ENCODE measurements around the gene TYROBP. TPM values are rescaled to one million over a fixed set of nuclear protein-coding genes. Genes with fewer than 3 reads are reported as not detected.

The TYROBP gene
- total RNA-seq, 1 experiment from 2014 or later: not detected

DNA sequence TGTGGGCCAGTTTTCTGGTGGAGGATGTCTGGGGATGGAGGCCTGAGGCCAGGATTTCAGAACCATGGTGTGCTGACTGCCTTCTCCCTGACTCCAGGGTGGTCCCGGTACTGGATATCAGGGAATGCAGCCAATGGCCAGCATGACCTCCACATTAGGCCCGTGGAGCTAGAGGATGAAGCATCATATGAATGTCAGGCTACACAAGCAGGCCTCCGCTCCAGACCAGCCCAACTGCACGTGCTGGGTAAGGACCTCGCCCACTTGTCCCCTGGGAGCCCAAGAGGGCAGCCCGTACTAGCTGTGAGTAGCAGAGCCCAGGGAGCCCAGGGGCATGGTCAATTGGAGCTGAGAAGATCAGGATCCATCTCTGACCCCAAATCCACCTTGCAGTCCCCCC, 49.8 kb downstream of the TYROBP start:
- POLR2A ChIA-PET (ENCODE audit: low non-redundant PET): no interaction called here
- no TSS peak for BruUV-seq (replicated peaks)
- DNase-seq (ENCODE audit: low spot score): no peak
- Histone ChIP-seq H3K4me3 (ENCODE audit: low read depth, low read length, poor library complexity, severe bottlenecking) (no peak overlapping the region), H3K27ac (ENCODE audit: low read depth, low read length, poor library complexity, severe bottlenecking) (no peak overlapping the region), H3K36me3 (ENCODE audit: insufficient read depth, low read length, poor library complexity, severe bottlenecking) (no peaks in the 10 kb centered on the region), H3K9me3 (ENCODE audit: low read depth, low read length, poor library complexity, severe bottlenecking) (no peaks in the 10 kb centered on the region), H3K27me3 (replicated peaks; ENCODE audit: insufficient read depth, low read depth, low read length, poor library complexity) (peaks cover 16% of the 10 kb centered on the region), H3K4me1 (ENCODE audit: insufficient read depth, low read length, poor library complexity, severe bottlenecking) (peaks cover 13% of the 10 kb centered on the region)
- TF ChIP-seq, protein P1, sequence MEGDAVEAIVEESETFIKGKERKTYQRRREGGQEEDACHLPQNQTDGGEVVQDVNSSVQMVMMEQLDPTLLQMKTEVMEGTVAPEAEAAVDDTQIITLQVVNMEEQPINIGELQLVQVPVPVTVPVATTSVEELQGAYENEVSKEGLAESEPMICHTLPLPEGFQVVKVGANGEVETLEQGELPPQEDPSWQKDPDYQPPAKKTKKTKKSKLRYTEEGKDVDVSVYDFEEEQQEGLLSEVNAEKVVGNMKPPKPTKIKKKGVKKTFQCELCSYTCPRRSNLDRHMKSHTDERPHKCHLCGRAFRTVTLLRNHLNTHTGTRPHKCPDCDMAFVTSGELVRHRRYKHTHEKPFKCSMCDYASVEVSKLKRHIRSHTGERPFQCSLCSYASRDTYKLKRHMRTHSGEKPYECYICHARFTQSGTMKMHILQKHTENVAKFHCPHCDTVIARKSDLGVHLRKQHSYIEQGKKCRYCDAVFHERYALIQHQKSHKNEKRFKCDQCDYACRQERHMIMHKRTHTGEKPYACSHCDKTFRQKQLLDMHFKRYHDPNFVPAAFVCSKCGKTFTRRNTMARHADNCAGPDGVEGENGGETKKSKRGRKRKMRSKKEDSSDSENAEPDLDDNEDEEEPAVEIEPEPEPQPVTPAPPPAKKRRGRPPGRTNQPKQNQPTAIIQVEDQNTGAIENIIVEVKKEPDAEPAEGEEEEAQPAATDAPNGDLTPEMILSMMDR (conservative IDR thresholded peaks at IDR 0.05; ENCODE audit: low read depth, low read length): no peak
- no peak for TF ChIP-seq EZH2 (IDR thresholded peaks at IDR 0.05; ENCODE audit: borderline replicate concordance, low read depth, low read length, poor library complexity, severe bottlenecking)
- intact Hi-C loops (cut with micrococcal nuclease; ENCODE audit: unreplicated experiment): no loop called here
- CTCF ChIA-PET: no interaction called here

DNA sequence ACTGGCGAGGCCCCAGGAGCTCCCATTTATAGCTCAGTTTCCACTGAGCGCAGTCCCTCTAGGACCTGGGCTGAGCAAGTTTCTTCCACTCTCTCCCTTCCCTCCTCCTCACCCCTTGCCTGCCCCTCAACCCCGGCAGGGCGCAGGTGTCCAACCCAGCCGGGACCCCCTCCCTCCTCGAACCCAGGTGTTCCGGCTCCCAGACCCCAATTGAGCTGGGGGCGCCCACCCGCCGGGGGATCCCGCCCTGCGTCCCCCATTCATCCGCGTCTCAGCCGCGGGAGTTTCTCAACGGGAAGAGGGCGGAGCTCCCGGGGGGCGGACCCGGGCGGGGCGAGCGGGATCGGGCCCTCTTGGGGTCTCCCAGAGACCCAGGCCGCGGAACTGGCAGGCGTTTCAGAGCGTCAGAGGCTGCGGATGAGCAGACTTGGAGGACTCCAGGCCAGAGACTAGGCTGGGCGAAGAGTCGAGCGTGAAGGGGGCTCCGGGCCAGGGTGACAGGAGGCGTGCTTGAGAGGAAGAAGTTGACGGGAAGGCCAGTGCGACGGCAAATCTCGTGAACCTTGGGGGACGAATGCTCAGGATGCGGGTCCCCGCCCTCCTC, 51.4 kb downstream of the TYROBP start, which contains the start of gene KIRREL2:
TSS of gene KIRREL2 (plus strand) at position 366 of the 604 bp plus-strand sequence. CDS start at position 575, 209 bp downstream.
- ChIA-PET CTCF (no interaction called here), POLR2A (ENCODE audit: low non-redundant PET) (no interaction called here)
- peaks cover 13% of the 10 kb centered on the region for H3K4me1 ChIP-seq (ENCODE audit: insufficient read depth, low read length, poor library complexity, severe bottlenecking)
- no peak for TF ChIP-seq EZH2 (IDR thresholded peaks at IDR 0.05; ENCODE audit: borderline replicate concordance, low read depth, low read length, poor library complexity, severe bottlenecking)
- TF ChIP-seq, protein P1 (conservative IDR thresholded peaks at IDR 0.05; ENCODE audit: low read depth, low read length): no peak
- H3K27me3 ChIP-seq (replicated peaks; ENCODE audit: insufficient read depth, low read depth, low read length, poor library complexity): peaks cover 16% of the 10 kb centered on the region
- no TSS peak for BruUV-seq (replicated peaks)
- H3K36me3 ChIP-seq (ENCODE audit: insufficient read depth, low read length, poor library complexity, severe bottlenecking): no peaks in the 10 kb centered on the region
- intact Hi-C loops (cut with micrococcal nuclease; ENCODE audit: unreplicated experiment): no loop called here
- no peaks in the 10 kb centered on the region for H3K9me3 ChIP-seq (ENCODE audit: low read depth, low read length, poor library complexity, severe bottlenecking)
- H3K27ac ChIP-seq (ENCODE audit: low read depth, low read length, poor library complexity, severe bottlenecking): no peak within 1 kb of the TSS
- H3K4me3 ChIP-seq (ENCODE audit: low read depth, low read length, poor library complexity, severe bottlenecking): peak within 1 kb of the TSS; percentile 56
- DNase-seq (ENCODE audit: low spot score): peak; percentile 21

Other genes with a start within 250 kb of the TYROBP start
- not detected in 2 replicates for gene UPK1A, start 241.8 kb downstream of the TYROBP start, total RNA-seq (2021)
- not detected in 2 replicates for gene ZBTB32, start 203.7 kb downstream of the TYROBP start, total RNA-seq (2021)
- 49.1 and 51.0 TPM in 2 replicates for gene KMT2B, start 190.3 kb downstream of the TYROBP start, total RNA-seq (2021)
- gene IGFLR1, start 165.8 kb downstream of the TYROBP start, total RNA-seq (2021): 4.9 and 5.8 TPM in 2 replicates
- gene U2AF1L4, start 162.9 kb downstream of the TYROBP start, total RNA-seq (2021): 20.4 and 21.0 TPM in 2 replicates
- gene PSENEN, start 162.6 kb downstream of the TYROBP start, total RNA-seq (2021): 58.8 and 67.7 TPM in 2 replicates
- gene LIN37, start 159.7 kb downstream of the TYROBP start, total RNA-seq (2021): 11.3 and 13.2 TPM in 2 replicates
- 0.50 TPM in 1 of 2 replicates, not detected in the other for gene HSPB6, start 151.3 kb downstream of the TYROBP start, total RNA-seq (2021)
- 38.4 and 44.8 TPM in 2 replicates for gene PROSER3, start 150.1 kb downstream of the TYROBP start, total RNA-seq (2021)
- 39.6 and 49.6 TPM in 2 replicates for gene ARHGAP33, start 132.7 kb downstream of the TYROBP start, total RNA-seq (2021)
- gene PRODH2, start 95.5 kb downstream of the TYROBP start, total RNA-seq (2021): not detected in 2 replicates
- gene NPHS1, start 55.8 kb downstream of the TYROBP start, total RNA-seq (2021): not detected in 2 replicates
- 0.15 and 0.17 TPM in 2 replicates for gene KIRREL2, start 51.4 kb downstream of the TYROBP start, total RNA-seq (2021)
- gene APLP1, start 39.7 kb downstream of the TYROBP start, total RNA-seq (2021): 13.9 and 14.9 TPM in 2 replicates
- gene NFKBID, start 7.8 kb downstream of the TYROBP start, total RNA-seq (2021): 14.9 and 18.0 TPM in 2 replicates
- 4.2 and 4.5 TPM in 2 replicates for gene HCST, start 5.8 kb downstream of the TYROBP start, total RNA-seq (2021)
- 14.6 and 15.5 TPM in 2 replicates for gene LRFN3, start 28.1 kb upstream of the TYROBP start, total RNA-seq (2021)
- 8.9 and 11.0 TPM in 2 replicates for gene SDHAF1, start 86.9 kb upstream of the TYROBP start, total RNA-seq (2021)
- 0.70 TPM in 1 of 2 replicates, not detected in the other for gene SYNE4, start 100.5 kb upstream of the TYROBP start, total RNA-seq (2021)
- gene ALKBH6, start 105.9 kb upstream of the TYROBP start, total RNA-seq (2021): 20.1 and 27.7 TPM in 2 replicates
- gene CLIP3, start 124.6 kb upstream of the TYROBP start, total RNA-seq (2021): 9.2 and 15.8 TPM in 2 replicates
- gene THAP8, start 146.0 kb upstream of the TYROBP start, total RNA-seq (2021): 4.6 and 5.4 TPM in 2 replicates
- 39.8 and 40.4 TPM in 2 replicates for gene WDR62, start 146.6 kb upstream of the TYROBP start, total RNA-seq (2021)
- gene OVOL3, start 202.8 kb upstream of the TYROBP start, total RNA-seq (2021): 0.47 and 0.63 TPM in 2 replicates
- gene POLR2I, start 206.6 kb upstream of the TYROBP start, total RNA-seq (2021): 133 and 142 TPM in 2 replicates
- 156 and 158 TPM in 2 replicates for gene TBCB, start 207.2 kb upstream of the TYROBP start, total RNA-seq (2021)
- 577 and 579 TPM in 2 replicates for gene CAPNS1, start 231.8 kb upstream of the TYROBP start, total RNA-seq (2021)
- not detected in 2 replicates for gene COX7A1, start 244.2 kb upstream of the TYROBP start, total RNA-seq (2021)